SK-N-MC (cell line): ENCODE results near the gene RUNX1.

Experiments used
- EZH2 ChIP-seq: fragments of 200-600 bp; sonication (generic); IDR thresholded peaks from one replicate; pipeline ENCODE4 v1.6.1; 2017; ENCODE audit warnings: antibody characterized with exemption
- POLR2AphosphoS5 ChIP-seq: IDR thresholded peaks from 2 replicates; pipeline ENCODE4 v1.6.1; 2012; ENCODE audit warnings: mild to moderate bottlenecking, low read depth, low read length, borderline replicate concordance

- TF ChIP-seq EZH2 = no peak
- TF ChIP-seq POLR2AphosphoS5 = no peak
These were observed 32.4 kb downstream of the RUNX1 start for GRCh38 chr21:35016517-35017188.
